GM12801 (cell line): ENCODE data around the gene DOCK1.

ENCODE experiments used
- TF ChIP-seq, protein P1 (sequence below): IDR thresholded peaks from one replicate; pipeline ENCODE4 v1.5.1; 2011; ENCODE audit warnings: control low read depth; ENCODE audit not compliant: insufficient read length; ENCODE audit errors: extremely low read depth

The DOCK1 gene

DNA sequence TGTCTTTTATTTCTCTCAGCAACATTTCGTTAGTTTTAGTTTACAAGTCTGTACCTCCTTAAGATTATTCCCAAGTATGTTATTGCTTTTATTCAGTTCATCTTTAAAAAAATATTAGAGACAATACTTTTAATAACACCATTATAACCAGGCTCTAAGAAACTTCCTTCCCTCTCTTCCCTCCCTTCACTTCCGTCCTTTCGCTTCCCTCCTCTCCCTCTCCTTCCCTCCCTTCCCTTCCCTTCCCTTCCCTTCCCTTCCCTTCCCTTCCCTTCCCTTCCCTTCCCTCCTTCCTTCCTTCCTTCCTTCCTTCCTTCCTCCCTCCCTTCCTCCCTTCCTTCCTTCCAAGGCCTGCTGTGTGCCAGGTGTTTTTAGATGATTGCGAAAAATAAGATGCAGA, 58.1 kb downstream of the DOCK1 start:
- TF ChIP-seq, protein P1, sequence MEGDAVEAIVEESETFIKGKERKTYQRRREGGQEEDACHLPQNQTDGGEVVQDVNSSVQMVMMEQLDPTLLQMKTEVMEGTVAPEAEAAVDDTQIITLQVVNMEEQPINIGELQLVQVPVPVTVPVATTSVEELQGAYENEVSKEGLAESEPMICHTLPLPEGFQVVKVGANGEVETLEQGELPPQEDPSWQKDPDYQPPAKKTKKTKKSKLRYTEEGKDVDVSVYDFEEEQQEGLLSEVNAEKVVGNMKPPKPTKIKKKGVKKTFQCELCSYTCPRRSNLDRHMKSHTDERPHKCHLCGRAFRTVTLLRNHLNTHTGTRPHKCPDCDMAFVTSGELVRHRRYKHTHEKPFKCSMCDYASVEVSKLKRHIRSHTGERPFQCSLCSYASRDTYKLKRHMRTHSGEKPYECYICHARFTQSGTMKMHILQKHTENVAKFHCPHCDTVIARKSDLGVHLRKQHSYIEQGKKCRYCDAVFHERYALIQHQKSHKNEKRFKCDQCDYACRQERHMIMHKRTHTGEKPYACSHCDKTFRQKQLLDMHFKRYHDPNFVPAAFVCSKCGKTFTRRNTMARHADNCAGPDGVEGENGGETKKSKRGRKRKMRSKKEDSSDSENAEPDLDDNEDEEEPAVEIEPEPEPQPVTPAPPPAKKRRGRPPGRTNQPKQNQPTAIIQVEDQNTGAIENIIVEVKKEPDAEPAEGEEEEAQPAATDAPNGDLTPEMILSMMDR: no peak

DNA sequence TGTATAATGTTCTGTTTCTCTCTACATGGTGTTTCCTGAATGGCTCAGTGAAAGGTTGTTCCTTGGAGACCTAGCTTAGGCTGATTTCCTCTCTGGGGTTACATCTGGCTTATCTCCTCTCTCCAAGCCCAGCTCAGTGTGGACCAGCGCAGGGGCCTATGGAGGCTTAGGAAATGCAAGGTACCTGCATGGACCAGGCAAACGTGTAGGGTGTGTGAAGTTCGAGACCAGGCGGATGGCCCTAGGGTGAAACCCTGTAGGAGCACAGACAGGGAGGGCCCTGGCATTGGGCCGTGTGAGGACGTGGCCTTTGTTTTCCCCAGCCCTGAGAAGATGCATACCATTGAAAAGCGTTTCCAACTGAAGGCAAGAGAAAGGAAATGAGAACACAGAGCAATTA, 59.0 kb downstream of the DOCK1 start:
- TF ChIP-seq, protein P1: no peak

DNA sequence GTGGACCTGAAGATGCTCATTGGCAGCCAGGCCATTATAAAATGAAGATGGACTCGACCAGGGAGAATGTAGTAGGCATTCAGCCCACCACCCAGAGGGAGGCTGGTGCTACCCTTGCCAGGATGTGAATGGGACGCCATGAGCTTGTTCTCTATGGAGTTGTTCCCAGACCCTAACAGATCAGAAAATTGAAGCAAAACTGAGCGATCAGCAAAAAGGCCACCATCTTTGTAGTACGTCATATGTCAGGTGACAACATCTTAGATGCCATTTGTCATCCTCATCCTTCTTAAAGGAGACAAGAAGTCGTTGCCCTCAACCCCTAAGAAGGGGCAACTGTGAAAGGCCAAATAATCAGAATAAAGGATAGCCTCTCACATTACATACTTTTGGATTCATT, 61.7 kb downstream of the DOCK1 start:
- TF ChIP-seq, protein P1: no peak

DNA sequence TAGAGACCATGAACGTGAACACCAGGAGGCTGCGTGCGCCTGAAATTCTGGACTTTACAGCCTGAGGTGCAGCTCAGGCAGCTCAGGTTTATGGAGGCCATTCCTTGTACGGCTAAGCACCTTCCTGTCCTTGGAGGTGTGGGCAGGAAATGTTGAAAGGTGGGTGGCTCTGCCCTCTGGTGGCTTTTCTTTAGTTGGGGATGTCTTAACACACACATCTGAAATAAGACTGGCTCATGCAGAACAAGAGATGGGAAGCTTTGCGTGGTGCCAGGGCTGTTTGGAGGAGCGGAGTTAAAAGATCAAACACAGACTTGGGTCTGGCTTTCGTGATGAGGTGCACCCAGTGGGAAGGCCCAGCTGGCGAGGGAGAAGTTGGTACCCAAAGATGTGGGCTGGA, 64.1 kb downstream of the DOCK1 start:
- TF ChIP-seq, protein P1: no peak

DNA sequence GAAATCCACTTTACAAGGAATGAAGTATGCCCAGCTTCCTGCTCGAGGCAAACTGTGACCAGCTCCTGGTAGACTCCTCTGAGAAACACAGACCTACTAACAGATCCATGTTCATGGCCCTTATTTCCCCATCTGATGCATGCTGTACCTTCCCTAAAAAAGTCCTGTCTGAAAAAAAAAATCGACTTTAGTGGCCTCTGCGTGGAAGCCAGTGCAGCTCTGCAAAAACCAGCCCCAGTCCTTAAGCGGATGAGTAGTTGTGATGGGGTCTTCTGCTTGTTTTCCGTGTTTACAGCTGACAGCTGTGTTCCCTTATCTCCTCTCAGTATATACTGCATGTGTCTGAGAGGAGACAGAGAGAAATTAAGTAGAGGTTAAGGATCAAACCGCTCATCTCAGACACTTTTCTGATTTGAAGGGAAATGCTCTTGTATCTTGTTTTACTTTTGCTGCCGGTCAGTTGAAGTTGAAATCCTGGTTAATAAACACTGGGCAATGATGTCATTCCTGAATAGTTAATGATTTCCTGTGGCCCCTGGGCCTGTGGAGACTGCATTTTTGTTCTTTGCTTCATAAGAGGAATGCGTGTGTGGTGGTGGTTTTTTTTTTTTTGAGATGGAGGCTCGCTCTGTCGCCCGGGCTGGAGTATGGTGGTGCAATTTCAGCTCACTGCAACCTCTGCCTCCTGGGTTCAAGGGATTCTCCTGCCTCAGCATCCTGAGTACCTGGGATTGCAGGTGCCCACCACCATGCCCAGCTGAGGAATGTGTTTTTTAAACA, 67.6 kb downstream of the DOCK1 start:
- TF ChIP-seq, protein P1: no peak

DNA sequence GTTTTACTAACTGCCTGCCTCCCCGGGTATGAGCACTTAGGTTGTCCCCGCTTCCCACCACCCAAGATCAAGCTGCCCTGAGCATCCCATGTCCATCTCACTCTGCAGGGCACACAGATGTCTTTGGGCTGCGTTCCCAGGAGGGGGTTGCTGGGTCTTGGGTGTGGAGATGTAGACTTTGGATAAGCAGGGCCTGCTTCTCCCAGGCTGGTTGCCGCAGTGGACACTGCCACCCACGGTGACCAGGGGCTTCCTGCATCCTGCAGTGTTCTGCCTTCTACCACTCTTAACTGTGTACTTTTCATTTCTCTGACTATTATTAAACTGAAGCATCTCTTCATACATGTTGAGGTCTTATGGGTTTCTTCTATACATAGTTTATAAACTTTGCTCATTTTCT, 70.0 kb downstream of the DOCK1 start:
- TF ChIP-seq, protein P1: no peak

DNA sequence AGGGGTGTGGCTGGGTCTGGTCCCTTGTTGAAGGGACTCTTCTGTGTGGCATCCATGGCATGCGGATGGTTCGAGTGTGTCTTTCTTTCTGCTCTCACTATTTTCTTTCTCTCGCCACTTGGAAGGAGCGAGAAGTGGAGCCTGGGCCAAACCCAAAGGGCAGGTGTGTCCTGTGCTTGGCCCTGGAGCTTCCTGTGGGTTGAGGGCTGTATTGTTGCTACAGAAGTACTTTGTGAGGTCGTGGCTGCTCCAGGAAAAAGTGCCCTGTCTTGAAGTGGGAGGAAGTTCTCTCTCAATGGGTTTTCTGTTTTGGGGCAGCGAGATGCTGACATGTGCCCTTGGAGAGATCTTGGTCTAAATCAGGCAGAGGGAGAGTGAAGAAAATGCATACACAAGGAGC, 72.0 kb downstream of the DOCK1 start:
- TF ChIP-seq, protein P1: no peak
